Left ventricle myocardium superior (tissue), 1 donor: ENCODE results near the gene BLZF1. TPM values are rescaled to one million over a fixed set of nuclear protein-coding genes. Genes with fewer than 3 reads are reported as not detected.
"Not testable (repeated sequence)": the region's sequence is repeated elsewhere in the genome, so short reads cannot be mapped to it uniquely, and the experiment has no call there.

Source experiments
- ATAC-seq: fragments of 200-7000 bp; cut with Tn5 transposase; one replicate; pipeline ENCODE4 v1.9.1; 2020; ENCODE audit warnings: mild to moderate bottlenecking, moderate library complexity
- DNase-seq: peaks from one replicate; pipeline ENCODE4 v3.0.0-alpha.2; 2020
- intact Hi-C: fragments of 100-400 bp; cut with micrococcal nuclease; formaldehyde crosslinking; loops from one replicate; pipeline ENCODE4 v1.11.0; 2022
- long read RNA-seq: library from polyadenylated mRNA; unstranded; transcript quantifications from one replicate; pipeline ENCODE4 v2.0.0, GENCODE V29; 2021
- total RNA-seq: library from RNA; stranded (reverse); fragmentation: NEBNext Ultra II Directional; extraction: Animal tissue kit (Norgen Biotek cat#: 25700); gene quantifications from one replicate; pipeline ENCODE4 v1.2.1, GENCODE V29; 2021
- donor health status: DM: no; HTN: yes; CAD: no; lungs with severe emphysema.

BLZF1 gene
- 24.2 TPM for total RNA-seq
- long read RNA-seq, transcript BLZF1-203 (7 exons, 2,749 nt), result major isoform, 33 of 47 reads
- long read RNA-seq, partial matches to known transcripts, result 3 of 47 reads
- long read RNA-seq, other reads (novel, unspliced or antisense), result 10 of 47 reads

GRCh38 chr1:169367686-169368405 lies at the start of gene BLZF1, which contains the start of gene NME7:
TSS of gene BLZF1 (plus strand) at chr1:169368195. CDS start at chr1:169369523, 1,328 bp downstream.
TSS of gene NME7 (minus strand) at chr1:169367797. CDS start at chr1:169367710, 87 bp downstream.
- intact Hi-C loops, result no loop called here
- DNase-seq, result peak; percentile 97
- ATAC-seq, result peak; percentile 100

- intact Hi-C loops, result no loop called here
- DNase-seq (no peak), ATAC-seq (no peak)
Observed at GRCh38 chr1:169318536-169319244, 49.3 kb upstream of the BLZF1 start.

- no peak for ATAC-seq
Observed at GRCh38 chr1:169321539-169321938, 46.5 kb upstream of the BLZF1 start.

DNA sequence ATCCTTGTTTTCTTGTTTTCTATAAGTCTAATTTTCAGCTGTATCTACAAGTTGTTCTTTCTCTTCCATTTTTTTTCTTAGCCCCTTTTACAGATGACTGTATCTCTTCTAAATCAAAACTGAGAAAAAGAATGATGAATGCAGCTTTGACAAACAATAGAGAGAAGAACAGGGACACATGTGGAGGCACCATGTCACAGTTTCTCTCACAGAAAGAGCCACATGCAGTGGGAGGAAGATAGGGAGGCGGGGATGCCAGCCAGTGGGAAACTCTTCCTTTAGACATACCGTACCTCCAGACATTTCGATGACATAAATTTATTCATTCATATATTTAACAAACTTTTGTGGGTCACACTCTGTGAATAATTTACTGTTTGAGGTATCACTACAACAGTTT lies 45.9 kb upstream of the BLZF1 start:
- ATAC-seq, result no peak
- intact Hi-C loops, result no loop called here
- no peak for DNase-seq

More at GRCh38 chr1:169321539-169321938, 46.5 kb upstream of the BLZF1 start:
- intact Hi-C loops, result no loop called here
- DNase-seq, result no peak

- intact Hi-C loops, result no loop called here
Observed at GRCh38 chr1:169325117-169325516, 42.9 kb upstream of the BLZF1 start.

GRCh38 chr1:169326261-169326955 lies 41.6 kb upstream of the BLZF1 start:
- intact Hi-C loops, result no loop called here
- no peak for DNase-seq
- no peak for ATAC-seq

More at GRCh38 chr1:169325117-169325516, 42.9 kb upstream of the BLZF1 start:
- DNase-seq, result no peak
- ATAC-seq, result no peak

DNA sequence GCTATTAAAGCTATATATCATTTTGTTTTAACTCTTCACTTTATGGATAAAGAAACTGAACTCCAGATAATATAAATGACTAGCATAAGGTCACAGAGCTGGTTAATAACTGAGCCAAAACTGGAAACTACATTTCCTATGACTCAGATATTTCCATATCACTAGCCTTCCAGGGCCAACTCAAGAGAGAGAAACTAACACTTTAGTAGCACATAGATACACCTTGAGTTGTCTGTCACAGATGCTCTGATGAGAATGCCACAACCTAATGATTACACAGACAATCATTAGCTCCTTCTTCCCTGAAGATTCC lies 41.1 kb upstream of the BLZF1 start:
- DNase-seq, result no peak
- intact Hi-C loops, result no loop called here
- no peak for ATAC-seq

DNA sequence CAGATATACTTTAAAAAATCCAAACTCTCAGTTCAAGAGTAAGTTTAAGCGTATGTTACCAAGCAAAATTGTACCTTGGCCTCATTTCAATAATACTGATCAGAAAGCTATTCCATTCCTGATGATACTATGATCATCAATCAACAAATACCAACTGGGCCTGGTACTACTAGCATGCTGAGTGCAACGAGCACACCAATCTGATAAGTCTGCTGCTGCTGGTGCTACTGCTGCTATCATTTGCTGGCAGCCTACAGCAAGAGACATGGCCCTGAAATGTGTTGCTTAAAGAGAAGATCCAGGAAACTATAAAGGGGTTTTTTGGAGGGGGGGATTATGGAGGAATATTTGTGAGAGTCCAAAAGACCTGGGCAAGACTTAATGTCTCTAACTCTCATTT lies 40.1 kb upstream of the BLZF1 start:
- ATAC-seq (no peak), DNase-seq (no peak)
- intact Hi-C loops, result no loop called here

GRCh38 chr1:169329383-169329782 lies 38.6 kb upstream of the BLZF1 start:
- intact Hi-C loops, result no loop called here
- DNase-seq, result no peak
- ATAC-seq, result no peak

GRCh38 chr1:169330927-169331326 lies 37.1 kb upstream of the BLZF1 start:
- intact Hi-C loops, result no loop called here
- DNase-seq (no peak), ATAC-seq (no peak)

DNA sequence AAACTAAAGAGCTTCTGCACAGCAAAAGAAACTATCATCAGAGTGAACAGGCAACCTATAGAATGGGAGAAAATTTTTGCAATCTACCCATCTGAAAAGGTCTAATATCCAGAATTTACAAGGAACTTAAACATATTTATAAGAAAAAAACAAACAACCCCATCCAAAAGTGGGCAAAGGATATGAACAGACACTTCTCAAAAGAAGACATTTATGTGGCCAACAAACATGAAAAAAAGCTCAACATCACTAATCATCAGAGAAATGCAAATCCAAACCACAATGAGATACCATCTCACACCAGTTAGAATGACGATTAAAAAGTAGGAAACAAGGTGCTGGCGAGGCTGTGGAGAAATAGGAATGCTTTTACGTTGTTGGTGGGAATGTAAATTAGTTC lies 33.3 kb upstream of the BLZF1 start:
- intact Hi-C loops, ATAC-seq, DNase-seq: not testable (repeated sequence)

DNA sequence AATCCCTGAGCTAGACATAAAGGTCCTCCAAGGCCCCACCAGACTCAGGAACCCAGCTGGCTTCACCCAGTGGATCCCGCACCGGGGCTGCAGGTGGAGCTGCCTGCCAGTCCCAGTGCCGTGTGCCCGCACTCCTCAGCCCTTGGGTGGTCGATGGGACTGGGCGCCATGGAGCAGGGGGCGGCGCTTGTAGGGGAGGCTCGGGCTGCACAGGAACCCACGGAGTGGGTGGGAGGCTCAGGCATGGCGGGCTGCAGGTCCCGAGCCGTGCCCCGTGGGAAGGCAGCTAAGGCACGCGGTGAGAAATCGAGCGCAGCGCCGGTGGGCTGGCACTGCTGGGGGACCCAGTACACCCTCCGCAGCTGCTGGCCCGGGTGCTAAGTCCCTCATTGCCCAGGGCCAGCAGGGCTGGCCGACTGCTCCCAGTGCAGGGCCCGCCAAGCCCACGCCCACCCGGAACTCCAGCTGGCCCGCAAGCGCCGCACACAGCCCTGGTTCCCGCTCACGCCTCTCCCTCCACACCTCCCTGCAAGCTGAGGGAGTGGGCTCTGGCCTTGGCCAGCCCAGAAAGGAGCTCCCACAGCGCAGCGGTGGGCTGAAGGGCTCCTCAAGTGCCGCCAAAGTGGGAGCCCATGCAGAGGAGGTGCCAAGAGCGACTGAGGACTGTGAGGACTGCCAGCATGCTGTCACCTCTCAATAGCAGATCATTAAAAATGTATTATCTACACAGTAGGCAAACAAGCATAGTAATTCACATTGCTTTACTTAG lies 30.9 kb upstream of the BLZF1 start:
- ATAC-seq, intact Hi-C loops, DNase-seq: not testable (repeated sequence)

GRCh38 chr1:169338617-169339016 lies 29.4 kb upstream of the BLZF1 start:
- intact Hi-C loops, result no loop called here
- no peak for ATAC-seq
- DNase-seq, result no peak

- intact Hi-C loops, result no loop called here
- no peak for ATAC-seq
- DNase-seq, result no peak
Observed at GRCh38 chr1:169339773-169340172, 28.2 kb upstream of the BLZF1 start.

DNA sequence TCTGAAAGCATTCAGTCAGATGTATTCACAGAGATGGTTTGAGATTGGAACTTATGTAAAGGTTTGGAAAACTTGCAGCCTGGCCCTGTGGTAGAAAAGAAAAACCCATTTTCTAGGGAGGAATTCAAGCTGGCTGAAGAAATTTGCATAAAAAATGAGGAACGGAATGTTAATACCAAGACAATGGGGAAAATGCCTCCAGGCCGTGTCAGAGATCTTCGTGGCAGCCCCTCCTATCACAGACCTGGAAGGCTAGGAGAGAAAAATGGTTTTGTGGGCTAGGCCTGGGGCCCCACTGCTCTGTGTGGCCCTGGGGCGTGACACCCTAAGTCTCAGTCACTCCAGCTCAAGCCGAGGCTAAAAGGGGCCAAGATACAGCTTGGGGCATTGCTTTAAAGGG lies 27.1 kb upstream of the BLZF1 start:
- intact Hi-C loops, result no loop called here
- ATAC-seq (no peak), DNase-seq (no peak)

GRCh38 chr1:169342096-169342495 lies 25.9 kb upstream of the BLZF1 start:
- intact Hi-C loops, ATAC-seq, DNase-seq: not testable (repeated sequence)

GRCh38 chr1:169345511-169345910 lies 22.5 kb upstream of the BLZF1 start:
- ATAC-seq (no peak), DNase-seq (no peak)
- intact Hi-C loops, result no loop called here

GRCh38 chr1:169346036-169346589 lies 21.9 kb upstream of the BLZF1 start:
- ATAC-seq, result no peak
- no peak for DNase-seq
- intact Hi-C loops, result no loop called here
